ENCODE measurements around the gene MID1IP1. TPM values are rescaled to one million over a fixed set of nuclear protein-coding genes. Genes with fewer than 3 reads are reported as not detected.

MID1IP1 gene
- total RNA-seq, 1 experiment from 2014 or later, result 53.8 TPM

DNA sequence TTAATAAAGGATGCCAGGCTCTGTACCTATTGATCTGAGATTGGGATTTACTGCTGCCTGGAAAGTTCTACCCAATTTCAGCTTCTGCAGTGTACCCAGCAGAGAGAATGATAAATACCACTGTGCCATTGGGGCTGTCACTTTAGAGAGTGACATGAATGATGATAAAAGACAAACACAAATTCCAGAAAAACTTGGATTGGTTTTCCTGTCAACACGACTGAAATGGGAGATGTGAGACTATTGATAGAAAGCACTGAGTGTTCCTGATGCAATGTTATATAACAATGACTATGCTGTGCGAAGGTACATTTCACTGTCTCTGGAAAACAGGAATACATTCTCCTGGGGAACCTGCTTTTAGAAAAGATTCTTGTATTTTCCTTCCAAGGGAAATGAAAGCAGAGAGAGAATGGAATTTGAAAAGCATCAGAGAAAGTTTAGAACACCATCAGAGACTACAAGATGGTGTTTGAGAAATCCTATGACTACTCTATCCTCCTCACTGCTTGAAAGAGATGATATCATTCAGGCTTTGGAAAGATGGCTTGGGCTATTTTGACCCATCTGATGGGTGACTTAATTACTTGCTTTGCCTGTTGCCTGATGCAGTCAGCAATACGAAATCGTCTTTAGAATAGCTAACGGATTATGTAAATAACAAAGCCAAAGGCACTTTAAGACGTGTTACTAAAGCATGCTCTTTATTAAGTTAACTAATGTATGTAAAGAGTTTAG, 49.7 kb downstream of the MID1IP1 start:
- POLR2A ChIA-PET (ENCODE audit: low non-redundant PET), result no interaction called here
- no peak for TF ChIP-seq EZH2 (IDR thresholded peaks at IDR 0.05; ENCODE audit: borderline replicate concordance, low read depth, low read length, poor library complexity, severe bottlenecking)
- TF ChIP-seq, protein P1, sequence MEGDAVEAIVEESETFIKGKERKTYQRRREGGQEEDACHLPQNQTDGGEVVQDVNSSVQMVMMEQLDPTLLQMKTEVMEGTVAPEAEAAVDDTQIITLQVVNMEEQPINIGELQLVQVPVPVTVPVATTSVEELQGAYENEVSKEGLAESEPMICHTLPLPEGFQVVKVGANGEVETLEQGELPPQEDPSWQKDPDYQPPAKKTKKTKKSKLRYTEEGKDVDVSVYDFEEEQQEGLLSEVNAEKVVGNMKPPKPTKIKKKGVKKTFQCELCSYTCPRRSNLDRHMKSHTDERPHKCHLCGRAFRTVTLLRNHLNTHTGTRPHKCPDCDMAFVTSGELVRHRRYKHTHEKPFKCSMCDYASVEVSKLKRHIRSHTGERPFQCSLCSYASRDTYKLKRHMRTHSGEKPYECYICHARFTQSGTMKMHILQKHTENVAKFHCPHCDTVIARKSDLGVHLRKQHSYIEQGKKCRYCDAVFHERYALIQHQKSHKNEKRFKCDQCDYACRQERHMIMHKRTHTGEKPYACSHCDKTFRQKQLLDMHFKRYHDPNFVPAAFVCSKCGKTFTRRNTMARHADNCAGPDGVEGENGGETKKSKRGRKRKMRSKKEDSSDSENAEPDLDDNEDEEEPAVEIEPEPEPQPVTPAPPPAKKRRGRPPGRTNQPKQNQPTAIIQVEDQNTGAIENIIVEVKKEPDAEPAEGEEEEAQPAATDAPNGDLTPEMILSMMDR (conservative IDR thresholded peaks at IDR 0.05; ENCODE audit: low read depth, low read length), result no peak
- no peaks in the 10 kb centered on the region for H3K4me1 ChIP-seq (ENCODE audit: insufficient read depth, low read length, poor library complexity, severe bottlenecking)
- no peaks in the 10 kb centered on the region for H3K27me3 ChIP-seq (replicated peaks; ENCODE audit: insufficient read depth, low read depth, low read length, poor library complexity)
- no peaks in the 10 kb centered on the region for H3K9me3 ChIP-seq (ENCODE audit: low read depth, low read length, poor library complexity, severe bottlenecking)
- no peak overlapping the region for H3K4me3 ChIP-seq (ENCODE audit: low read depth, low read length, poor library complexity, severe bottlenecking)
- CTCF ChIA-PET, result no interaction called here
- intact Hi-C loops (cut with micrococcal nuclease; ENCODE audit: unreplicated experiment), result no loop called here
- BruUV-seq (replicated peaks), result no TSS peak
- no peaks in the 10 kb centered on the region for H3K36me3 ChIP-seq (ENCODE audit: insufficient read depth, low read length, poor library complexity, severe bottlenecking)
- DNase-seq (ENCODE audit: low spot score), result no peak
- H3K27ac ChIP-seq (ENCODE audit: low read depth, low read length, poor library complexity, severe bottlenecking), result no peak overlapping the region

DNA sequence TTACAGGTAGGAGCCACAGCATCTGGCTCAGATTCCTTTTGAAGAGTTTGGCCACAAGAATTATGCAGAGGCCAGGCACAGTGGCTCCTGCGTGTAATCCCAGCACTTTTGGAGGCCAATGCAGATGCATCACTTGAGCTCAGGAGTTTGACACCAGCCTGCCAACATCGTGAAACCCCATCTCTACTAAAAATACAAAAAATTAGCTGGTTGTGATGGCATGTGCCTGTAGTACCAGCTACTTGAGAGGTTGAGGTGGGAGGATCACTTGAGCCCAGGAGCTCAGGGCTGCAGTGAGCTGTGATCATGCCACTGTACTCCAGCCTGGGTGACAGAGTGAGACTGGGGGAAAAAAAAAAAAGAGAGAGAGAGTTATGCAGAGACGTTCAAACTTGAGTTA, 53.0 kb downstream of the MID1IP1 start:
- H3K27ac ChIP-seq (ENCODE audit: low read depth, low read length, poor library complexity, severe bottlenecking), result no peak overlapping the region
- H3K9me3 ChIP-seq (ENCODE audit: low read depth, low read length, poor library complexity, severe bottlenecking), result no peaks in the 10 kb centered on the region
- H3K4me1 ChIP-seq (ENCODE audit: insufficient read depth, low read length, poor library complexity, severe bottlenecking), result no peaks in the 10 kb centered on the region
- intact Hi-C loops (cut with micrococcal nuclease; ENCODE audit: unreplicated experiment), result no loop called here
- H3K27me3 ChIP-seq (replicated peaks; ENCODE audit: insufficient read depth, low read depth, low read length, poor library complexity), result no peaks in the 10 kb centered on the region
- CTCF ChIA-PET, result no interaction called here
- no peaks in the 10 kb centered on the region for H3K36me3 ChIP-seq (ENCODE audit: insufficient read depth, low read length, poor library complexity, severe bottlenecking)
- DNase-seq (ENCODE audit: low spot score), result no peak
- POLR2A ChIA-PET (ENCODE audit: low non-redundant PET), result no interaction called here
- BruUV-seq (replicated peaks), result no TSS peak
- no peak for TF ChIP-seq EZH2 (IDR thresholded peaks at IDR 0.05; ENCODE audit: borderline replicate concordance, low read depth, low read length, poor library complexity, severe bottlenecking)
- TF ChIP-seq, protein P1 (conservative IDR thresholded peaks at IDR 0.05; ENCODE audit: low read depth, low read length), result no peak
- no peak overlapping the region for H3K4me3 ChIP-seq (ENCODE audit: low read depth, low read length, poor library complexity, severe bottlenecking)

Other genes with a start within 250 kb of the MID1IP1 start
- 0.26 and 0.31 TPM in 2 replicates for gene TSPAN7, start 239.9 kb upstream of the MID1IP1 start, total RNA-seq (2021)

Measured in A673 (cell line).